Hematopoietic multipotent progenitor cell treated with erythropoietin and hydrocortisone succinate and interleukin-3 and kit ligand, for 15 days (in vitro differentiated cells): ENCODE measurements around the gene GLI3.

Source experiments
- DNase-seq: peaks from one replicate; pipeline ENCODE4 v3.0.0-alpha.2; 2015; ENCODE audit warnings: low spot score

GLI3 gene

DNA sequence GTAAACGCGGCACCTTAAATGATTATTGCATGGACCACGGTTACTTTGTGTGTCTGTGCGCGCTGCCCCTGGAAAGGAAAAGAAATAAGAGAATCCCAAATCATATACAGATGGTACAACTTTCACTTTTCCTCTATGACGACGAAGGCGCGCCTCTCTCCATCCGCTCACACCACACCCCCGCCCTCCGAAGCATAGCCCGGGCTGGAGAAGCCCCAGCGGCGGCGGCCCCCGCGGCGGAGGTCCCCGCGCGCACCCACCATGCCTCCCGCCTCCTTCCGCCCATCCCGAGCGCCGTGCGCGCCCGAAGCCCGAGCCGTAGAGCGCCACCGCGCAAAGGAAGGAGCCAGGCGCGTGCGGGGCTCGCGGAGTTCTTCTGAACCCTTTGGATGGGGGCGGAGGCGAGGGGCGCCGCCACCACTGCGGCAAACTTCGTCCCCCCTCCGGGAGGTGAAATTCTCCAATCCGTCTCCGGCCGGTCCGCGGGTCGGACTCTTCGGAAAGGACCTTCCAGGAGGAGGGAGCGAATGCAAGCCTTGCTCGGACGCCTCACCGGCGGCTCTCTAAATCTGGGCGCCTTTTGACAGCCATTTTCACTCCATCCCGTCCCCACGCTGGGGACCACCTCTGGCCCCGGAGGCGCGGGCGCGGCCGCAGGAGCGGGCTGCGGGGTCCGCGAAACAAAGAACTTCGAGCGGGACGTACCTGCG is 588 bp downstream of the GLI3 start:
- DNase-seq, result no peak

GRCh38 chr7:42235741-42236161 is 1.3 kb downstream of the GLI3 start:
- DNase-seq, result no peak

DNA sequence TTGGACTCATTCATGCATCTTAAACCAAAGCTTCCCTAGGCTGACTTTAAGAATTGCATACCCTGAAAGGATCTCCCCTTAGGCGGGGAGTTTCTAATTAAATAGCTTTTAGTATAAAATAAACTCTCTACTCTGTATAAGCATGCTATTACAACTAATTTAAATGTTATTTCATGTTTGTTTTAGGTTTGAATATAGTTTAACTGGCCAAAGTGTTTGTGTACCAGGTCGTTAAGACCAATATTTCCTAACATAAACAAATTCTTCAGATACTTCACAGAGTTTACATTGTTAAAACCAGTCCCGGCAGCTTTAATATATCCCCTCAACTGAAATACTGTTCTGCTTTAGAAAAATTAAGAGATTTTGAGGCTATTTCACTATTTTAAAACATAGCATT is 2.3 kb downstream of the GLI3 start:
- DNase-seq, result no peak

- DNase-seq, result no peak
Observed at GRCh38 chr7:42233695-42234331, 3.2 kb downstream of the GLI3 start.

- DNase-seq, result no peak
Observed at GRCh38 chr7:42233171-42233570, 3.8 kb downstream of the GLI3 start.

GRCh38 chr7:42232275-42232674 is 4.7 kb downstream of the GLI3 start:
- no peak for DNase-seq

GRCh38 chr7:42231043-42231787 is 5.8 kb downstream of the GLI3 start:
- no peak for DNase-seq

GRCh38 chr7:42227936-42228591 is 8.9 kb downstream of the GLI3 start:
- no peak for DNase-seq

DNA sequence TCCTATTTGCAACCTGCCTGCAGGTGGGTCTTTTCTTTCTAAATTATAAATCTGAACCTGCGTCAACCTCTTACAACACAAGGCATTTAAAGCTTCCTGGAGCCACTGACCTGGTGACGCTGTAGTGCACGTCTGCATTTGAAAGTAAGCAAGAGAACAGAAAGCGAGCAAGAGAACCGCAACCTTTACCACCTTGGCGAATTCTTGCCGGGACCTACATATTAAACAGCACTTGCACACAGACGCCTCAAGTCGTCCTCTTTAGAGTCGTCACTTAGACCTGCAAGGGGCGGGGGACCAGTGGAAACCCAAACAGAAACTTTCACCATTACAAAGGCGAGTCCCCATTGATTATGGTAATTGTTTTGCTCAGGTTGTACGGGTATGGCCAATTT is 9.5 kb downstream of the GLI3 start:
- DNase-seq, result no peak

GRCh38 chr7:42227021-42227420 is 10.0 kb downstream of the GLI3 start:
- DNase-seq, result no peak

DNA sequence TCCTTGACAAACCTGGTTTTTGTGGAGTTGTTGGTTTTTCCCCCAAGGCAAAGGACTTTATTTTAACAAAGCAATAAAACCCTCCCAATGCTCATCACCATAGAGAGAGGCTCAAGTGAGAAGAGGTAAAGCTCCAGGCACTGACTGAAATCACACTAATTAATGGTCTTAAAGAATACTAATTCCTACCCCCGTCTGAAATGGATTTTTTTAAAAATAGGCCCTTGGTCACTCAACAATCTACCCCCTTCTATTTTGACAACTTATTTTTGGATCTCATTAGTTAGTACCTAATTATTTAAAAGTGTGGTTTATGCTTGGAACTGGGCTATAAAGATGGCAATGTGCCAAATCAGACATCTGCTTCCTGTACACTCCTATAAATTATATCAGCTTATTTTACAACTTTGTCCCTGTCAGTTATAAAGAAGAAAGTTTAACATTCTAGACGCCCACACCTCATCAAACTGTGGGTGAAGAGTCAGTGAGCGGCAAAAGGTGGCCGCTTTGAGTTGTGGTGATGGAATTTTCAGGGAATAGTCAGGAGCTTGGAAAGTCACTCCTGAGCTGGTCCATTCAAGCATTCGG is 10.6 kb downstream of the GLI3 start:
- DNase-seq, result no peak

- DNase-seq, result no peak
Observed at GRCh38 chr7:42224391-42225003, 12.5 kb downstream of the GLI3 start.

- no peak for DNase-seq
Observed at GRCh38 chr7:42222891-42223290, 14.1 kb downstream of the GLI3 start.

GRCh38 chr7:42222125-42222524 is 14.9 kb downstream of the GLI3 start:
- no peak for DNase-seq

GRCh38 chr7:42221304-42221703 is 15.7 kb downstream of the GLI3 start:
- DNase-seq, result no peak

GRCh38 chr7:42219447-42219846 is 17.6 kb downstream of the GLI3 start:
- DNase-seq, result no peak

- DNase-seq, result no peak
Observed at GRCh38 chr7:42218248-42218647, 18.8 kb downstream of the GLI3 start.

GRCh38 chr7:42217548-42217947 is 19.5 kb downstream of the GLI3 start:
- DNase-seq, result no peak

GRCh38 chr7:42217053-42217452 is 20.0 kb downstream of the GLI3 start:
- DNase-seq, result no peak

- DNase-seq, result no peak
Observed at GRCh38 chr7:42214060-42214679, 22.8 kb downstream of the GLI3 start.

- no peak for DNase-seq
Observed at GRCh38 chr7:42213093-42213492, 23.9 kb downstream of the GLI3 start.
